ENCODE measurements around the gene TSPYL4.

DNA sequence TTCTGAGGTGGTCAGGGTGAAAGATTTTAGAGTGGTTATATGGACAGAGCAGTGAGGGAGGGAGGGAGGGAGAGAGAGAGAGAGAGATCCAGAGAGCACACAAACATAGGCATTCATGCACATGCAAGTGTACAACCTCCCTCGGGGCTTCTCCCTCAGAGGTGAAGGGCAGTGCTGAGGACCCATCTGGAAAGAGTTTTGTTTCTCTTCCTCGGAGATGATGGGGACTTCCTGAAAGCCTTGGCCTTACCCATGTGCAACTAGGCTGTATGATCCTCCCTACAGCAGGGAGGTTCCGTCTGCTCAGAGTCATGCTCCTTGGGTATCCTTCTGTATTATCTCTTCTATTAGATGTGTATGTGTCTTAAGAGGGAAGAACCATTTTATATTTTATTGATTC lies 47.2 kb upstream of the TSPYL4 start:
- TF ChIP-seq, protein P1, sequence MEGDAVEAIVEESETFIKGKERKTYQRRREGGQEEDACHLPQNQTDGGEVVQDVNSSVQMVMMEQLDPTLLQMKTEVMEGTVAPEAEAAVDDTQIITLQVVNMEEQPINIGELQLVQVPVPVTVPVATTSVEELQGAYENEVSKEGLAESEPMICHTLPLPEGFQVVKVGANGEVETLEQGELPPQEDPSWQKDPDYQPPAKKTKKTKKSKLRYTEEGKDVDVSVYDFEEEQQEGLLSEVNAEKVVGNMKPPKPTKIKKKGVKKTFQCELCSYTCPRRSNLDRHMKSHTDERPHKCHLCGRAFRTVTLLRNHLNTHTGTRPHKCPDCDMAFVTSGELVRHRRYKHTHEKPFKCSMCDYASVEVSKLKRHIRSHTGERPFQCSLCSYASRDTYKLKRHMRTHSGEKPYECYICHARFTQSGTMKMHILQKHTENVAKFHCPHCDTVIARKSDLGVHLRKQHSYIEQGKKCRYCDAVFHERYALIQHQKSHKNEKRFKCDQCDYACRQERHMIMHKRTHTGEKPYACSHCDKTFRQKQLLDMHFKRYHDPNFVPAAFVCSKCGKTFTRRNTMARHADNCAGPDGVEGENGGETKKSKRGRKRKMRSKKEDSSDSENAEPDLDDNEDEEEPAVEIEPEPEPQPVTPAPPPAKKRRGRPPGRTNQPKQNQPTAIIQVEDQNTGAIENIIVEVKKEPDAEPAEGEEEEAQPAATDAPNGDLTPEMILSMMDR (IDR thresholded peaks at IDR 0.05): no peak
- no peak for TF ChIP-seq EZH2 (IDR thresholded peaks at IDR 0.05)
- no peak for TF ChIP-seq EZH2phosphoT487 (IDR thresholded peaks at IDR 0.05)

All from neural progenitor cell (in vitro differentiated cells).